ENCODE measurements around the gene YARS1.

- TF ChIP-seq POLR2A (IDR thresholded peaks at IDR 0.05) (no peak), CTCF (IDR thresholded peaks at IDR 0.05) (no peak), EP300 (IDR thresholded peaks at IDR 0.05) (no peak)
These were observed 37.2 kb downstream of the YARS1 start for GRCh38 chr1:32780005-32780404.
